Measurements from ENCODE around the gene ZSWIM6.

Gene ZSWIM6

DNA sequence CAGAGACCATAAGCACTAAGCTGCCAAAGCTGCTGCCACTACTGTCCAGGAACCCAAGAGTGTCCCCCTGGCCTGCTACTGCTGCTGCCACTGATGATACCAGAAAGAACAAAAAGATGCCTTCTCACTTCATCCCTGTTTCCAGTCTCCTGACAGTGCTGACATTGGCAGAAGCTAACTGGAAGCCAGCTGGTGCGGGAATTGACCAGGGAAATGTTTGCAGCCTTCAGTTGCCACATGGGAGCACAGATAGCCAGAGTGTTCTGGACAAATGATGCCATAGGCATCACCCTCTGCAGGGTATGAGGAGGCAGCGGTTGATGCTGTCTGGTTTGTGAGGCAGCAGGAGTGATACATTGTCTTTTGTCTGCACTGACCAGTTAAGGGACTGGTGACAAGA lies 258.4 kb downstream of the ZSWIM6 start:
- TF ChIP-seq, protein P1, sequence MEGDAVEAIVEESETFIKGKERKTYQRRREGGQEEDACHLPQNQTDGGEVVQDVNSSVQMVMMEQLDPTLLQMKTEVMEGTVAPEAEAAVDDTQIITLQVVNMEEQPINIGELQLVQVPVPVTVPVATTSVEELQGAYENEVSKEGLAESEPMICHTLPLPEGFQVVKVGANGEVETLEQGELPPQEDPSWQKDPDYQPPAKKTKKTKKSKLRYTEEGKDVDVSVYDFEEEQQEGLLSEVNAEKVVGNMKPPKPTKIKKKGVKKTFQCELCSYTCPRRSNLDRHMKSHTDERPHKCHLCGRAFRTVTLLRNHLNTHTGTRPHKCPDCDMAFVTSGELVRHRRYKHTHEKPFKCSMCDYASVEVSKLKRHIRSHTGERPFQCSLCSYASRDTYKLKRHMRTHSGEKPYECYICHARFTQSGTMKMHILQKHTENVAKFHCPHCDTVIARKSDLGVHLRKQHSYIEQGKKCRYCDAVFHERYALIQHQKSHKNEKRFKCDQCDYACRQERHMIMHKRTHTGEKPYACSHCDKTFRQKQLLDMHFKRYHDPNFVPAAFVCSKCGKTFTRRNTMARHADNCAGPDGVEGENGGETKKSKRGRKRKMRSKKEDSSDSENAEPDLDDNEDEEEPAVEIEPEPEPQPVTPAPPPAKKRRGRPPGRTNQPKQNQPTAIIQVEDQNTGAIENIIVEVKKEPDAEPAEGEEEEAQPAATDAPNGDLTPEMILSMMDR (IDR thresholded peaks at IDR 0.05; ENCODE audit: low read depth, low read length, missing control alignments) = no peak
- Histone ChIP-seq H3K36me3 (replicated peaks) (no peaks in the 10 kb centered on the region), H3K27me3 (replicated peaks) (no peaks in the 10 kb centered on the region), H3K27ac (no peak overlapping the region), H3K4me3 (ENCODE audit: low read depth, low read length) (no peak overlapping the region)
- DNase-seq = no peak
- in situ Hi-C loops (cut with HindIII; ENCODE audit: low pct_ligation_motif_present, low sequenced_read_pairs) = no loop called here

DNA sequence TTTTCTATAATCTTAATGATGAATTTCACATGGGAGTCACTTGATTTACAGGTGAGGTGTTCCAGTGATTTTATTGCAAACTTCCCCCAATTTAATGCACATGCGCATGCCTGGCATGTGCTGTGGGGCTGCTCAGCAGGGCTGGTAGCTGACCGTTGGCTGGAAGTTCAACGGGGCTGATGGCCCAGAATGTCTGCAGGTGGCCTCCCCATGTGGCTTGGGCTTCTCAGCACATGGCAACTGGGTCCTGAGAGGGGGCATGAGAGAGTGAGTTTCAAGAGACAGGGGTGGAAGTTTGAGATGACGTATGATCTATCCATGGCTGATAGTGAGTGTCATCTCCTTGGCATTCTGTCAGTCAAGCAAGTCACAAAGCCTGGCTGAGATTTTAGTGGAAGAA lies 259.8 kb downstream of the ZSWIM6 start:
- H3K27me3 ChIP-seq (replicated peaks) = no peaks in the 10 kb centered on the region
- no peaks in the 10 kb centered on the region for H3K36me3 ChIP-seq (replicated peaks)
- no peak overlapping the region for H3K4me3 ChIP-seq (ENCODE audit: low read depth, low read length)
- in situ Hi-C loops (cut with HindIII; ENCODE audit: low pct_ligation_motif_present, low sequenced_read_pairs) = no loop called here
- H3K27ac ChIP-seq = no peak overlapping the region
- DNase-seq = no peak
- TF ChIP-seq, protein P1 (IDR thresholded peaks at IDR 0.05; ENCODE audit: low read depth, low read length, missing control alignments) = no peak

DNA sequence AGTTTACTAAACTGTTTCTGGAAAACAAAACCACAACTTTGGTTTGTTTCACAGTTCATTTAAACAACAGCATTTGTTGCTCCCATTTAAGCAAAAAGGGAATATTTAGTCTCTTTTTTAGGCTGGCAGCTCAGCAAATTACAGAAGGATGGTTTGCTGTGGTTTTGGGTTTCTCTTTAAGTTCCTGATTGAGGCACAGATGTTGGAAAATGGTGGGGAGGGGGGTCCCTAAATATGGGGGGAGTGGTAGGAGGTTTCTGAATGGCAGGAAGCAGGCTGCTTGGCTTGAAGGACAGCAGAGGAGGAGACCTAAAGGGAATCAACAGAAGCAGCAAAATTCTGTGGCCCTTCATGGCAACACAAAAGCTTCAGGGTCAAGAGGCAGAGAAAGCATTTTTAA lies 263.4 kb downstream of the ZSWIM6 start:
- TF ChIP-seq, protein P1 (IDR thresholded peaks at IDR 0.05; ENCODE audit: low read depth, low read length, missing control alignments) = no peak
- Histone ChIP-seq H3K36me3 (replicated peaks) (no peaks in the 10 kb centered on the region), H3K27ac (no peak overlapping the region), H3K27me3 (replicated peaks) (no peaks in the 10 kb centered on the region), H3K4me3 (ENCODE audit: low read depth, low read length) (no peak overlapping the region)
- in situ Hi-C loops (cut with HindIII; ENCODE audit: low pct_ligation_motif_present, low sequenced_read_pairs) = no loop called here
- no peak for DNase-seq

Data from brain microvascular endothelial cell (primary cell).